WTC11 (cell line): ENCODE results near the gene CAPSL. TPM values are rescaled to one million over a fixed set of nuclear protein-coding genes. Genes with fewer than 3 reads are reported as not detected.

Source experiments
- ATAC-seq: fragments of 200-7000 bp; cut with Tn5 transposase; 2 replicates; pipeline ENCODE4 v1.10.0; 2021; ENCODE audit warnings: mild to moderate bottlenecking, moderate library complexity
- CTCF ChIA-PET: fragments of 300-600 bp; sonication (Branson Sonifier 250); formaldehyde crosslinking; loops from one replicate; lab custom pipeline; 2021; ENCODE audit warnings: antibody characterized with exemption; lab: Charles Lee
- POLR2A ChIA-PET: fragments of 350-600 bp; sonication (Branson Sonifier 250); formaldehyde crosslinking; loops from one replicate; lab custom pipeline; 2021; ENCODE audit warnings: antibody characterized with exemption; lab: Charles Lee
- DNase-seq: peaks from one replicate; pipeline ENCODE4 v3.0.0; 2021; ENCODE audit warnings: low spot score
- H3K27ac Mint-ChIP-seq: 2 replicates; pipeline ENCODE4 v1.8.0; 2021; ENCODE audit warnings: mixed read lengths
- H3K27me3 Mint-ChIP-seq: 2 replicates; pipeline ENCODE4 v1.8.0; 2021; ENCODE audit warnings: low read depth, mild to moderate bottlenecking, moderate library complexity, mixed read lengths
- H3K36me3 Mint-ChIP-seq: 2 replicates; pipeline ENCODE4 v1.8.0; 2021; ENCODE audit warnings: mixed read lengths
- H3K4me1 Mint-ChIP-seq: 2 replicates; pipeline ENCODE4 v1.8.0; 2022; ENCODE audit warnings: mixed read lengths
- H3K4me3 Mint-ChIP-seq: 2 replicates; pipeline ENCODE4 v1.8.0; 2021; ENCODE audit warnings: mild to moderate bottlenecking, moderate library complexity, mixed read lengths
- H3K9me3 Mint-ChIP-seq: 2 replicates; pipeline ENCODE4 v1.8.0; 2021; ENCODE audit warnings: mixed read lengths
- ATF1 ChIP-seq: sonication (generic); formaldehyde crosslinking; IDR thresholded peaks from 2 replicates; pipeline ENCODE4 v1.8.1; 2023; ENCODE audit warnings: mild to moderate bottlenecking, moderate library complexity, missing genetic modification reagents
- ATF6 ChIP-seq: sonication (generic); formaldehyde crosslinking; IDR thresholded peaks from 2 replicates; pipeline ENCODE4 v1.8.1; 2023; ENCODE audit warnings: mild to moderate bottlenecking, missing genetic modification reagents
- EMX1 ChIP-seq: fragments of 250-450 bp; sonication (Bioruptor Pico); IDR thresholded peaks from 2 replicates; pipeline ENCODE4 v1.8.0; 2021; ENCODE audit warnings: mild to moderate bottlenecking
- FOXK1 ChIP-seq: sonication (generic); formaldehyde crosslinking; IDR thresholded peaks from 2 replicates; pipeline ENCODE4 v1.8.0; 2022; ENCODE audit warnings: mild to moderate bottlenecking, moderate library complexity, missing genetic modification reagents
- HMGXB4 ChIP-seq: sonication (generic); formaldehyde crosslinking; IDR thresholded peaks from 2 replicates; pipeline ENCODE4 v1.8.1; 2023; ENCODE audit warnings: mild to moderate bottlenecking, moderate library complexity, missing genetic modification reagents
- MAX ChIP-seq: sonication (generic); formaldehyde crosslinking; IDR thresholded peaks from 2 replicates; pipeline ENCODE4 v1.8.0; 2022; ENCODE audit warnings: mild to moderate bottlenecking, missing genetic modification reagents
- PRRX2 ChIP-seq: fragments of 250-450 bp; sonication (Bioruptor Pico); IDR thresholded peaks from 2 replicates; pipeline ENCODE4 v1.8.0; 2021; ENCODE audit warnings: mild to moderate bottlenecking
- TCF7 ChIP-seq: sonication (generic); formaldehyde crosslinking; IDR thresholded peaks from 2 replicates; pipeline ENCODE4 v1.8.0; 2022; ENCODE audit warnings: mild to moderate bottlenecking, low read depth, missing genetic modification reagents, moderate library complexity
- TP53 ChIP-seq: sonication (generic); formaldehyde crosslinking; IDR thresholded peaks from 2 replicates; pipeline ENCODE4 v1.8.1; 2023; ENCODE audit warnings: mild to moderate bottlenecking, missing genetic modification reagents
- ZNF263 ChIP-seq: sonication (generic); formaldehyde crosslinking; IDR thresholded peaks from 2 replicates; pipeline ENCODE4 v1.8.1; 2022; ENCODE audit warnings: low read depth, mild to moderate bottlenecking, moderate library complexity, missing genetic modification reagents
- ZNF671 ChIP-seq: fragments of 250-450 bp; sonication (Bioruptor Pico); IDR thresholded peaks from 2 replicates; pipeline ENCODE4 v1.8.0; 2021; ENCODE audit warnings: mild to moderate bottlenecking
- total RNA-seq: library from RNA; stranded (reverse); gene quantifications from 3 replicates; pipeline ENCODE4 v1.2.3, GENCODE V29; 2021
- TF ChIP-seq, protein P1 (sequence below): fragments of 200-600 bp; IDR thresholded peaks from 2 replicates; pipeline ENCODE4 v1.8.0; 2022; ENCODE audit warnings: antibody characterized with exemption
- TF ChIP-seq, protein P2 (sequence below): sonication (generic); formaldehyde crosslinking; IDR thresholded peaks from 2 replicates; pipeline ENCODE4 v1.8.1; 2023; ENCODE audit warnings: mild to moderate bottlenecking, missing genetic modification reagents
- TF ChIP-seq, protein P3 (sequence below): sonication (generic); formaldehyde crosslinking; IDR thresholded peaks from 2 replicates; pipeline ENCODE4 v1.8.1; 2022; ENCODE audit warnings: mild to moderate bottlenecking, missing genetic modification reagents, moderate library complexity, borderline replicate concordance

CAPSL gene
- total RNA-seq, 1 experiment from 2014 or later = not detected

GRCh38 chr5:35971186-35971877 is 32.9 kb upstream of the CAPSL start (continued):
- TF ChIP-seq FOXK1 (CRISPR knock-in tag) (no peak), TP53 (CRISPR knock-in tag) (no peak), PRRX2 (CRISPR knock-in tag) (no peak), ATF6 (no peak), HMGXB4 (CRISPR knock-in tag) (no peak), ATF1 (CRISPR knock-in tag) (no peak), ZNF263 (no peak), MAX (CRISPR knock-in tag) (no peak)
- TF ChIP-seq, all 79 proteins: peak for 0

- no peak for TF ChIP-seq TCF7
- TF ChIP-seq, protein P1, sequence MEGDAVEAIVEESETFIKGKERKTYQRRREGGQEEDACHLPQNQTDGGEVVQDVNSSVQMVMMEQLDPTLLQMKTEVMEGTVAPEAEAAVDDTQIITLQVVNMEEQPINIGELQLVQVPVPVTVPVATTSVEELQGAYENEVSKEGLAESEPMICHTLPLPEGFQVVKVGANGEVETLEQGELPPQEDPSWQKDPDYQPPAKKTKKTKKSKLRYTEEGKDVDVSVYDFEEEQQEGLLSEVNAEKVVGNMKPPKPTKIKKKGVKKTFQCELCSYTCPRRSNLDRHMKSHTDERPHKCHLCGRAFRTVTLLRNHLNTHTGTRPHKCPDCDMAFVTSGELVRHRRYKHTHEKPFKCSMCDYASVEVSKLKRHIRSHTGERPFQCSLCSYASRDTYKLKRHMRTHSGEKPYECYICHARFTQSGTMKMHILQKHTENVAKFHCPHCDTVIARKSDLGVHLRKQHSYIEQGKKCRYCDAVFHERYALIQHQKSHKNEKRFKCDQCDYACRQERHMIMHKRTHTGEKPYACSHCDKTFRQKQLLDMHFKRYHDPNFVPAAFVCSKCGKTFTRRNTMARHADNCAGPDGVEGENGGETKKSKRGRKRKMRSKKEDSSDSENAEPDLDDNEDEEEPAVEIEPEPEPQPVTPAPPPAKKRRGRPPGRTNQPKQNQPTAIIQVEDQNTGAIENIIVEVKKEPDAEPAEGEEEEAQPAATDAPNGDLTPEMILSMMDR = peak; percentile 81
- ChIA-PET CTCF (interaction anchor here (0.7 to 1.8 kb wide), 15 partner anchors 9 to 733 kb away, joined by 3 to 17 read pairs (median 4); partner anchors contain the start of genes CAPSL, UGT3A1 and UGT3A2), POLR2A (no interaction called here)
- ATAC-seq (peak; percentile 92), DNase-seq (peak; percentile 61)
- peaks cover 9% of the 10 kb centered on the region for H3K9me3 Mint-ChIP-seq
- no peaks in the 10 kb centered on the region for H3K4me1 Mint-ChIP-seq
- peaks cover 17% of the 10 kb centered on the region for H3K27me3 Mint-ChIP-seq
- no peak overlapping the region for H3K27ac Mint-ChIP-seq
- no peak overlapping the region for H3K4me3 Mint-ChIP-seq
- H3K36me3 Mint-ChIP-seq = peaks cover 5% of the 10 kb centered on the region
These were observed 25.0 kb upstream of the CAPSL start for GRCh38 chr5:35963381-35963843.

- Mint-ChIP-seq H3K36me3 (peaks cover 5% of the 10 kb centered on the region), H3K4me3 (no peak overlapping the region), H3K9me3 (peaks cover 9% of the 10 kb centered on the region), H3K27me3 (peaks cover 20% of the 10 kb centered on the region), H3K27ac (no peak overlapping the region), H3K4me1 (no peaks in the 10 kb centered on the region)
- POLR2A ChIA-PET = no interaction called here
- no peak for TF ChIP-seq EMX1 (CRISPR knock-in tag)
- TF ChIP-seq TCF7 = no peak
- TF ChIP-seq, protein P2, sequence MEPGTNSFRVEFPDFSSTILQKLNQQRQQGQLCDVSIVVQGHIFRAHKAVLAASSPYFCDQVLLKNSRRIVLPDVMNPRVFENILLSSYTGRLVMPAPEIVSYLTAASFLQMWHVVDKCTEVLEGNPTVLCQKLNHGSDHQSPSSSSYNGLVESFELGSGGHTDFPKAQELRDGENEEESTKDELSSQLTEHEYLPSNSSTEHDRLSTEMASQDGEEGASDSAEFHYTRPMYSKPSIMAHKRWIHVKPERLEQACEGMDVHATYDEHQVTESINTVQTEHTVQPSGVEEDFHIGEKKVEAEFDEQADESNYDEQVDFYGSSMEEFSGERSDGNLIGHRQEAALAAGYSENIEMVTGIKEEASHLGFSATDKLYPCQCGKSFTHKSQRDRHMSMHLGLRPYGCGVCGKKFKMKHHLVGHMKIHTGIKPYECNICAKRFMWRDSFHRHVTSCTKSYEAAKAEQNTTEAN (CRISPR knock-in tag) = no peak
- TF ChIP-seq ZNF671 (CRISPR knock-in tag) = no peak
- TF ChIP-seq, protein P3, sequence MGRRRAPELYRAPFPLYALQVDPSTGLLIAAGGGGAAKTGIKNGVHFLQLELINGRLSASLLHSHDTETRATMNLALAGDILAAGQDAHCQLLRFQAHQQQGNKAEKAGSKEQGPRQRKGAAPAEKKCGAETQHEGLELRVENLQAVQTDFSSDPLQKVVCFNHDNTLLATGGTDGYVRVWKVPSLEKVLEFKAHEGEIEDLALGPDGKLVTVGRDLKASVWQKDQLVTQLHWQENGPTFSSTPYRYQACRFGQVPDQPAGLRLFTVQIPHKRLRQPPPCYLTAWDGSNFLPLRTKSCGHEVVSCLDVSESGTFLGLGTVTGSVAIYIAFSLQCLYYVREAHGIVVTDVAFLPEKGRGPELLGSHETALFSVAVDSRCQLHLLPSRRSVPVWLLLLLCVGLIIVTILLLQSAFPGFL = no peak
- CTCF ChIA-PET = interaction anchor here (1.1 kb wide), 1 partner anchor 81 kb away, joined by 3 read pairs; no protein-coding TSS in a partner anchor
- DNase-seq (no peak), ATAC-seq (no peak; the same call in 1 of the 2 replicates)
These were observed 21.9 kb upstream of the CAPSL start for GRCh38 chr5:35960328-35960727.
